K562 (cell line): ENCODE results near the gene RACGAP1. TPM values are rescaled to one million over a fixed set of nuclear protein-coding genes. Genes with fewer than 3 reads are reported as not detected.
A peak's percentile ranks its signal among the peaks of the same experiment; 100 is the strongest.

ENCODE experiments used
- BMI1 ChIP-seq: fragments of 150-350 bp; IDR thresholded peaks from 2 replicates; pipeline ENCODE4 v1.6.1; 2014; ENCODE audit warnings: low read length
- CREB3L1 ChIP-seq: fragments of 450-650 bp; IDR thresholded peaks from 2 replicates; pipeline ENCODE4 v1.6.1; 2014; ENCODE audit warnings: low read depth, mild to moderate bottlenecking, moderate library complexity, borderline replicate concordance
- CXXC5 ChIP-seq: fragments of 250-450 bp; sonication (Bioruptor Pico); IDR thresholded peaks from 2 replicates; pipeline ENCODE4 v1.8.0; 2022; ENCODE audit warnings: inconsistent platforms, mild to moderate bottlenecking, moderate library complexity
- DPF2 ChIP-seq: fragments of 450-650 bp; IDR thresholded peaks from 2 replicates; pipeline ENCODE4 v1.6.1; 2016
- ELF2 ChIP-seq: fragments of 250-450 bp; sonication (Bioruptor Pico); IDR thresholded peaks from 2 replicates; pipeline ENCODE4 v1.5.0; 2021; ENCODE audit warnings: mild to moderate bottlenecking
- FOXK2 ChIP-seq, 2 experiments: fragments of 450-650 bp; IDR thresholded peaks in 1 of 2; conservative IDR thresholded peaks in 1 of 2; 2 replicates each; pipeline ENCODE4 v1.6.1; 2016; ENCODE audit warnings: low read depth in 2 of 2, mild to moderate bottlenecking in 1 of 2
- ID3 ChIP-seq, 2 experiments: fragments of 250-450 bp in 1 of 2; fragments of 450-650 bp in 1 of 2; sonication (Bioruptor Pico) in 1 of 2; IDR thresholded peaks; 2 replicates each; pipeline versions ENCODE4 v1.6.1 to v1.8.0; 2016 to 2021; ENCODE audit warnings: mild to moderate bottlenecking in 2 of 2, moderate library complexity in 2 of 2, missing compliant biosample characterization in 1 of 2, missing genetic modification characterization in 1 of 2
- KDM1A ChIP-seq, 2 experiments: fragments of 450-650 bp; IDR thresholded peaks; 2 replicates each; pipeline ENCODE4 v1.6.1; 2016; ENCODE audit warnings: mild to moderate bottlenecking in 2 of 2
- MNT ChIP-seq, 2 experiments: fragments of 450-650 bp; conservative IDR thresholded peaks; 2 replicates each; pipeline ENCODE4 v1.6.1; 2017; ENCODE audit warnings: mild to moderate bottlenecking in 2 of 2, moderate library complexity in 2 of 2
- NCOA2 ChIP-seq, 2 experiments: fragments of 450-650 bp; IDR thresholded peaks; 2 replicates each; pipeline ENCODE4 v1.6.1; 2018; ENCODE audit warnings: mild to moderate bottlenecking in 2 of 2, moderate library complexity in 1 of 2; ENCODE audit not compliant: partially characterized antibody in 2 of 2
- POLR2H ChIP-seq: IDR thresholded peaks from 2 replicates; pipeline ENCODE4 v1.6.1; 2016; ENCODE audit warnings: missing genetic modification characterization, low read depth, mild to moderate bottlenecking, control low read depth, missing compliant biosample characterization, moderate library complexity
- POU5F1 ChIP-seq: fragments of 150-350 bp; IDR thresholded peaks from 2 replicates; pipeline ENCODE4 v1.6.1; 2014; ENCODE audit warnings: borderline replicate concordance, low read length, low read depth, mild to moderate bottlenecking; ENCODE audit not compliant: partially characterized antibody
- SIN3A ChIP-seq, 2 experiments: fragments of 150-350 bp in 1 of 2; IDR thresholded peaks; 2 replicates each; pipeline ENCODE4 v1.6.1; 2011 to 2016; ENCODE audit warnings: borderline replicate concordance in 2 of 2, low read depth in 2 of 2, low read length in 2 of 2, mild to moderate bottlenecking in 2 of 2, moderate library complexity in 2 of 2; ENCODE audit not compliant: control insufficient read depth in 1 of 2
- SLC30A9 ChIP-seq: fragments of 250-450 bp; sonication (Bioruptor Pico); IDR thresholded peaks from 2 replicates; pipeline ENCODE4 v1.8.0; 2022; ENCODE audit warnings: mild to moderate bottlenecking, moderate library complexity
- SMC3 ChIP-seq: conservative IDR thresholded peaks from 2 replicates; pipeline ENCODE4 v1.6.1; 2011; ENCODE audit warnings: low read depth, low read length, improper control_type of control experiment; ENCODE audit not compliant: insufficient read depth
- TBL1XR1 ChIP-seq, 2 experiments: IDR thresholded peaks; 2 replicates each; pipeline ENCODE4 v1.6.1; 2012; ENCODE audit warnings: improper control_type of control experiment in 2 of 2, low read length in 2 of 2, mild to moderate bottlenecking in 1 of 2
- TCF3 ChIP-seq: sonication (generic); formaldehyde crosslinking; IDR thresholded peaks from 2 replicates; pipeline ENCODE4 v1.4.0; 2020; ENCODE audit warnings: mild to moderate bottlenecking, missing genetic modification reagents
- TCFL5 ChIP-seq: fragments of 250-450 bp; sonication (Bioruptor Pico); conservative IDR thresholded peaks from 2 replicates; pipeline ENCODE4 v1.6.1; 2021; ENCODE audit warnings: mild to moderate bottlenecking, moderate library complexity, matching md5 sums
- WHSC1 ChIP-seq: IDR thresholded peaks from one replicate; pipeline ENCODE4 v1.6.1; 2012; ENCODE audit warnings: low read length, control low read depth, inconsistent platforms
- ZNF175 ChIP-seq: fragments of 200-800 bp; sonication (Bioruptor generic); IDR thresholded peaks from 2 replicates; pipeline ENCODE4 v1.6.1; 2016; ENCODE audit warnings: low read depth, mild to moderate bottlenecking, missing genetic modification characterization, missing compliant biosample characterization
- polyA plus RNA-seq, 8 experiments: library from polyadenylated mRNA; depleted of rRNA in 4 of 8; stranded (reverse) in 5 of 8; unstranded in 3 of 8; fragments of >200 nt; fragmentation: Nextera tagmentation in 2 of 8; fragmentation: Illumina TruSeq in 1 of 8; extraction: Ambion mirVana in 2 of 8; extraction: Trizol in 1 of 8; gene quantifications; 2 replicates each; pipeline versions ENCODE4 v1.2.1 to v1.2.3, GENCODE V29; 2011 to 2014; ENCODE audit warnings: inconsistent platforms in 1 of 8, missing spikeins in 1 of 8
- total RNA-seq, 7 experiments: library from RNA; depleted of rRNA in 6 of 7; stranded (reverse); fragments of >200 nt in 6 of 7; fragmentation: Illumina TruSeq in 2 of 7; extraction: Trizol in 2 of 7; gene quantifications; 2 replicates each; pipeline versions ENCODE4 v1.2.1 to v1.2.3, GENCODE V29; 2011 to 2021; ENCODE audit warnings: low replicate concordance in 1 of 7

The RACGAP1 gene
- total and polyA plus RNA-seq, 9 of the 15 experiments (the other 6 are each of a cell fraction or from before 2014, with no cell fraction given) = 56.4 to 92.9 (median 71.8) TPM

GRCh38 chr12:50039151-50039835 is 14.0 kb upstream of the RACGAP1 start (continued):
- no peak for TF ChIP-seq NCOA2 (IDR thresholded peaks at IDR 0.05; ENCODE audit: partially characterized antibody in 2 of 2)
- peak; percentile 72 for TF ChIP-seq TCF3 (CRISPR knock-in tag)
- TF ChIP-seq WHSC1 = no peak
- TF ChIP-seq SLC30A9 (CRISPR knock-in tag) = no peak
- TF ChIP-seq POU5F1 = no peak
- no peak for TF ChIP-seq BMI1
- TF ChIP-seq FOXK2 (conservative IDR thresholded peaks at IDR 0.05 in 1 of 2, IDR thresholded peaks at IDR 0.05 in 1 of 2; ENCODE audit: low read depth in 2 of 2) = no peak
- no peak for TF ChIP-seq SIN3A (IDR thresholded peaks at IDR 0.05; ENCODE audit: borderline replicate concordance in 2 of 2, control insufficient read depth in 1 of 2, low read depth in 2 of 2, low read length in 2 of 2)
- peak; percentile 59 for TF ChIP-seq DPF2
- peak in 1 of 2 experiments; percentile 35; a peak in 1 of 4 replicates for TF ChIP-seq MNT (conservative IDR thresholded peaks at IDR 0.05)
- no peak for TF ChIP-seq TCFL5 (CRISPR knock-in tag)
- TF ChIP-seq ELF2 (CRISPR knock-in tag) = no peak
- peak; percentile 53; the same call in 1 of the 2 replicates for TF ChIP-seq CREB3L1
- no peak for TF ChIP-seq POLR2H
- TF ChIP-seq TBL1XR1 (IDR thresholded peaks at IDR 0.05; ENCODE audit: low read length in 2 of 2) = no peak
- peak; percentile 47; the same call in 1 of the 2 replicates for TF ChIP-seq CXXC5 (CRISPR knock-in tag)
- TF ChIP-seq ZNF175 (CRISPR knock-in tag) = no peak
- TF ChIP-seq SMC3 = peak; percentile 94
- no peak for TF ChIP-seq KDM1A (IDR thresholded peaks at IDR 0.05)
- TF ChIP-seq ID3 (CRISPR knock-in tag; IDR thresholded peaks at IDR 0.05) = no peak
- TF ChIP-seq ID3 (tag; IDR thresholded peaks at IDR 0.05) = no peak
